Hematopoietic multipotent progenitor cell (in vitro differentiated cells): ENCODE results near the gene SEL1L3. TPM values are rescaled to one million over a fixed set of nuclear protein-coding genes. Genes with fewer than 3 reads are reported as not detected.
A peak's percentile ranks its signal among the peaks of the same experiment; 100 is the strongest.
"Not testable (repeated sequence)": the region's sequence is repeated elsewhere in the genome, so short reads cannot be mapped to it uniquely, and the experiment has no call there.

Experiments used
- DNase-seq, 3 donors: peaks; one replicate each; pipeline ENCODE4 v3.0.0-alpha.2; 2011 to 2015; ENCODE audit warnings: low read depth in 2 of 3, low spot score in 2 of 3
- total RNA-seq: library from RNA; depleted of rRNA; stranded (reverse); fragments of >200 nt; gene quantifications from one replicate; pipeline ENCODE4 v1.2.3, GENCODE V29; 2012

SEL1L3 gene
- total RNA-seq: 31.8 TPM

GRCh38 chr4:25862411-25863346 is at the start of gene SEL1L3:
Gene SEL1L3, minus strand, starts transcription at chr4:25862988. Its CDS starts 152 bp downstream, at chr4:25862836.
- peak in 2 of 3 donors; percentile 37 to 39 for DNase-seq

GRCh38 chr4:25911356-25911755 is 48.6 kb upstream of the SEL1L3 start:
- no peak for DNase-seq

GRCh38 chr4:25908491-25908901 is 45.7 kb upstream of the SEL1L3 start:
- no peak for DNase-seq

GRCh38 chr4:25906113-25906512 is 43.3 kb upstream of the SEL1L3 start:
- DNase-seq: not testable (repeated sequence)

GRCh38 chr4:25905371-25905770 is 42.6 kb upstream of the SEL1L3 start:
- no peak for DNase-seq

- DNase-seq: no peak
Observed at GRCh38 chr4:25904748-25905082, 41.9 kb upstream of the SEL1L3 start.

- DNase-seq: no peak
Observed at GRCh38 chr4:25903900-25904747, 41.3 kb upstream of the SEL1L3 start.

GRCh38 chr4:25901030-25901430 is 38.2 kb upstream of the SEL1L3 start:
- no peak for DNase-seq

- DNase-seq: no peak
Observed at GRCh38 chr4:25900310-25900709, 37.5 kb upstream of the SEL1L3 start.

- DNase-seq: no peak
Observed at GRCh38 chr4:25896776-25897539, 34.2 kb upstream of the SEL1L3 start.

GRCh38 chr4:25892796-25893195 is 30.0 kb upstream of the SEL1L3 start:
- no peak for DNase-seq

- DNase-seq: no peak
Observed at GRCh38 chr4:25890571-25891485, 28.0 kb upstream of the SEL1L3 start.

GRCh38 chr4:25889589-25890503 is 27.1 kb upstream of the SEL1L3 start:
- DNase-seq: no peak

GRCh38 chr4:25888781-25889180 is 26.0 kb upstream of the SEL1L3 start:
- DNase-seq: no peak

- DNase-seq: no peak
Observed at GRCh38 chr4:25884031-25884782, 21.4 kb upstream of the SEL1L3 start.

GRCh38 chr4:25883565-25883964 is 20.8 kb upstream of the SEL1L3 start:
- no peak for DNase-seq

GRCh38 chr4:25882226-25882625 is 19.4 kb upstream of the SEL1L3 start:
- no peak for DNase-seq

- no peak for DNase-seq
Observed at GRCh38 chr4:25881193-25881592, 18.4 kb upstream of the SEL1L3 start.
